HG03095 (cell line): ENCODE data around the gene NUP50.

Experiments used
- ATAC-seq: cut with Tn5 transposase; IDR thresholded peaks from one replicate; pipeline ENCODE4 v1.9.1; 2021; ENCODE audit warnings: moderate library complexity; ENCODE audit not compliant: unreplicated experiment

The NUP50 gene

GRCh38 chr22:45192701-45193187, 29.0 kb downstream of the NUP50 start:
- no peak for ATAC-seq

GRCh38 chr22:45194686-45195085, 31.0 kb downstream of the NUP50 start:
- ATAC-seq: no peak

GRCh38 chr22:45195616-45196015, 31.9 kb downstream of the NUP50 start:
- no peak for ATAC-seq

- no peak for ATAC-seq
These were observed 32.6 kb downstream of the NUP50 start for GRCh38 chr22:45196308-45196707.

GRCh38 chr22:45196926-45197605, 33.3 kb downstream of the NUP50 start:
- ATAC-seq: no peak

- no peak for ATAC-seq
These were observed 34.1 kb downstream of the NUP50 start for GRCh38 chr22:45197606-45198462.

GRCh38 chr22:45198463-45198795, 34.7 kb downstream of the NUP50 start:
- ATAC-seq: no peak

GRCh38 chr22:45199723-45200122, 36.0 kb downstream of the NUP50 start:
- no peak for ATAC-seq

GRCh38 chr22:45200230-45200629, 36.5 kb downstream of the NUP50 start:
- ATAC-seq: no peak

GRCh38 chr22:45200860-45201511, 37.3 kb downstream of the NUP50 start:
- ATAC-seq: no peak

GRCh38 chr22:45201678-45202332, 38.1 kb downstream of the NUP50 start:
- ATAC-seq: no peak

GRCh38 chr22:45202333-45203149, 38.8 kb downstream of the NUP50 start:
- no peak for ATAC-seq

GRCh38 chr22:45203150-45203951, 39.6 kb downstream of the NUP50 start:
- no peak for ATAC-seq

GRCh38 chr22:45204241-45204640, 40.5 kb downstream of the NUP50 start:
- ATAC-seq: no peak

- ATAC-seq: no peak
These were observed 41.1 kb downstream of the NUP50 start for GRCh38 chr22:45204819-45205218.

- no peak for ATAC-seq
These were observed 41.7 kb downstream of the NUP50 start for GRCh38 chr22:45205276-45205925.

GRCh38 chr22:45206233-45206632, 42.5 kb downstream of the NUP50 start:
- ATAC-seq: no peak

- ATAC-seq: no peak
These were observed 43.8 kb downstream of the NUP50 start for GRCh38 chr22:45207533-45207932.
